H9 (cell line): ENCODE data around the gene ZNF879. TPM values are rescaled to one million over a fixed set of nuclear protein-coding genes. Genes with fewer than 3 reads are reported as not detected.

ENCODE experiments used
- DNase-seq: peaks from one replicate; pipeline ENCODE4 v3.0.0-alpha.2; 2017
- H2AFZ ChIP-seq: one replicate; pipeline ENCODE4 v1.6.1; 2013; ENCODE audit warnings: mild to moderate bottlenecking, low read length, control low read depth, moderate library complexity
- H2AK5ac ChIP-seq: 2 replicates; pipeline ENCODE4 v1.6.1; 2013; ENCODE audit warnings: low read length, control low read depth, mixed read lengths; ENCODE audit not compliant: insufficient read length
- H2BK120ac ChIP-seq: one replicate; pipeline ENCODE4 v1.6.1; 2013; ENCODE audit warnings: low read depth, mild to moderate bottlenecking, low read length, control low read depth, inconsistent platforms; ENCODE audit not compliant: poor library complexity, severe bottlenecking
- H2BK12ac ChIP-seq: 2 replicates; pipeline ENCODE4 v1.6.1; 2013; ENCODE audit warnings: low read length, control low read depth, mixed read lengths, low read depth; ENCODE audit not compliant: insufficient read length
- H2BK15ac ChIP-seq: 2 replicates; pipeline ENCODE4 v1.6.1; 2013; ENCODE audit warnings: low read depth, low read length, control low read depth
- H2BK20ac ChIP-seq: one replicate; pipeline ENCODE4 v1.6.1; 2013; ENCODE audit warnings: low read depth, mild to moderate bottlenecking, low read length, control low read depth, inconsistent platforms; ENCODE audit not compliant: poor library complexity, severe bottlenecking
- H2BK5ac ChIP-seq: 2 replicates; pipeline ENCODE4 v1.6.1; 2013; ENCODE audit warnings: low read length, control low read depth, mixed read lengths; ENCODE audit not compliant: insufficient read length
- H3K14ac ChIP-seq: 2 replicates; pipeline ENCODE4 v1.6.1; 2013; ENCODE audit warnings: low read length, control low read depth; ENCODE audit not compliant: insufficient read depth
- H3K18ac ChIP-seq: 2 replicates; pipeline ENCODE4 v1.6.1; 2013; ENCODE audit warnings: low read depth, mild to moderate bottlenecking, mixed read lengths, low read length, control low read depth; ENCODE audit not compliant: insufficient read length
- H3K23ac ChIP-seq: 2 replicates; pipeline ENCODE4 v1.6.1; 2013; ENCODE audit warnings: low read length, control low read depth, mixed read lengths, low read depth; ENCODE audit not compliant: insufficient read length
- H3K23me2 ChIP-seq: 2 replicates; pipeline ENCODE4 v1.6.1; 2013; ENCODE audit warnings: low read depth, mild to moderate bottlenecking, mixed read lengths, low read length, control low read depth; ENCODE audit not compliant: insufficient read length, poor library complexity, severe bottlenecking
- H3K27ac ChIP-seq: 2 replicates; pipeline ENCODE4 v1.5.1; 2013; ENCODE audit warnings: low read length, control low read depth, mixed read lengths, low read depth; ENCODE audit not compliant: insufficient read length
- H3K27me3 ChIP-seq: 2 replicates; pipeline ENCODE4 v1.6.1; 2013; ENCODE audit warnings: low read length, control low read depth, inconsistent platforms; ENCODE audit not compliant: insufficient read depth
- H3K4ac ChIP-seq: 2 replicates; pipeline ENCODE4 v1.6.1; 2013; ENCODE audit warnings: low read depth, mild to moderate bottlenecking, control low read depth, inconsistent platforms, low read length, moderate library complexity
- H3K4me1 ChIP-seq: 2 replicates; pipeline ENCODE4 v1.6.1; 2013; ENCODE audit warnings: low read length, control low read depth, inconsistent platforms; ENCODE audit not compliant: insufficient read depth
- H3K4me2 ChIP-seq: 2 replicates; pipeline ENCODE4 v1.6.1; 2013; ENCODE audit warnings: low read length, control low read depth, mixed read lengths; ENCODE audit not compliant: insufficient read length, insufficient read depth
- H3K56ac ChIP-seq: 2 replicates; pipeline ENCODE4 v1.6.1; 2013; ENCODE audit warnings: low read depth, mild to moderate bottlenecking, mixed read lengths, low read length, control low read depth; ENCODE audit not compliant: insufficient read length
- H3K79me1 ChIP-seq: 2 replicates; pipeline ENCODE4 v1.6.1; 2013; ENCODE audit warnings: low read depth, mild to moderate bottlenecking, moderate library complexity, low read length, control low read depth, inconsistent platforms; ENCODE audit not compliant: insufficient read depth, poor library complexity, severe bottlenecking
- H3K79me2 ChIP-seq: 2 replicates; pipeline ENCODE4 v1.6.1; 2013; ENCODE audit warnings: low read length, control low read depth, inconsistent platforms; ENCODE audit not compliant: insufficient read depth
- H3K9ac ChIP-seq: 2 replicates; pipeline ENCODE4 v1.6.1; 2013; ENCODE audit warnings: low read length, control low read depth, mixed read lengths; ENCODE audit not compliant: insufficient read length; ENCODE audit errors: extremely low read depth
- H3K9me3 ChIP-seq: one replicate; pipeline ENCODE4 v1.6.1; 2013; ENCODE audit warnings: low read depth, low read length, inconsistent platforms; ENCODE audit not compliant: control insufficient read depth
- H3T11ph ChIP-seq: one replicate; pipeline ENCODE4 v1.6.1; 2013; ENCODE audit warnings: mild to moderate bottlenecking, low read length, control low read depth, inconsistent platforms
- H4K20me1 ChIP-seq: one replicate; pipeline ENCODE4 v1.6.1; 2013; ENCODE audit not compliant: control insufficient read depth, insufficient read length, insufficient read depth
- H4K5ac ChIP-seq: 2 replicates; pipeline ENCODE4 v1.6.1; 2013; ENCODE audit warnings: low read depth, mild to moderate bottlenecking, mixed read lengths, low read length, control low read depth; ENCODE audit not compliant: insufficient read length
- H4K8ac ChIP-seq: replicated peaks from 2 replicates; pipeline ENCODE4 v1.6.1; 2013; ENCODE audit warnings: low read length, control low read depth, mixed read lengths, low read depth; ENCODE audit not compliant: insufficient read length
- H4K91ac ChIP-seq: 2 replicates; pipeline ENCODE4 v1.6.1; 2013; ENCODE audit warnings: low read depth, mild to moderate bottlenecking, moderate library complexity, mixed read lengths, low read length, control low read depth; ENCODE audit not compliant: insufficient read length
- H3K27ac Mint-ChIP-seq, 3 experiments: 2 replicates in 2 of 3; 3 replicates in 1 of 3; pipeline ENCODE4 v1.8.0; 2020 to 2021; ENCODE audit warnings: mixed read lengths in 3 of 3, mild to moderate bottlenecking in 1 of 3, moderate library complexity in 1 of 3
- H3K27me3 Mint-ChIP-seq: 2 replicates; pipeline ENCODE4 v1.8.0; 2021; ENCODE audit warnings: low read depth, mild to moderate bottlenecking, moderate library complexity, mixed read lengths
- H3K36me3 Mint-ChIP-seq, 3 experiments: 2 replicates in 2 of 3; 3 replicates in 1 of 3; pipeline ENCODE4 v1.8.0; 2020 to 2021; ENCODE audit warnings: low read depth in 3 of 3, mixed read lengths in 3 of 3; ENCODE audit not compliant: insufficient read depth in 1 of 3
- H3K4me1 Mint-ChIP-seq, 2 experiments: 2 replicates each; pipeline ENCODE4 v1.8.0; 2020; ENCODE audit warnings: mixed read lengths in 2 of 2
- H3K4me3 Mint-ChIP-seq, 2 experiments: 2 replicates in 1 of 2; 3 replicates in 1 of 2; pipeline ENCODE4 v1.8.0; 2020 to 2021; ENCODE audit warnings: mild to moderate bottlenecking in 2 of 2, mixed read lengths in 2 of 2, moderate library complexity in 1 of 2
- H3K9me3 Mint-ChIP-seq, 2 experiments: 2 replicates in 1 of 2; 3 replicates in 1 of 2; pipeline ENCODE4 v1.8.0; 2020; ENCODE audit warnings: mild to moderate bottlenecking in 2 of 2, mixed read lengths in 2 of 2, moderate library complexity in 1 of 2
- CTCF ChIP-seq: fragments of 200-600 bp; sonication (generic); conservative IDR thresholded peaks from 3 replicates; pipeline ENCODE4 v1.8.0; 2021; ENCODE audit warnings: antibody characterized with exemption, mild to moderate bottlenecking
- WGBS: extraction: QIAGEN DNeasy Blood & Tissue Kit; methylation state at CpG from one replicate; pipeline ENCODE4 v1.1.7; 2013; ENCODE audit warnings: missing lambda C conversion rate, low lambda C conversion rate, mixed read lengths; ENCODE audit not compliant: insufficient read length; ENCODE audit errors: extremely low coverage; 5-methylcytosine and 5-hydroxymethylcytosine counted together
- total RNA-seq: library from RNA; stranded (reverse); gene quantifications from 2 replicates; pipeline ENCODE4 v1.2.1, GENCODE V29; 2021

The ZNF879 gene
- total RNA-seq, 1 experiment from 2014 or later, result 5.4 TPM

GRCh38 chr5:178982941-178983340 lies 40.7 kb upstream of the ZNF879 start:
- Histone ChIP-seq H3K9me3 (peaks cover 85% of the 10 kb centered on the region), H3T11ph (no peak overlapping the region), H3K79me2 (no peaks in the 10 kb centered on the region), H3K4me1 (no peaks in the 10 kb centered on the region), H3K23me2 (no peaks in the 10 kb centered on the region), H3K9ac (no peak overlapping the region), H2BK120ac (no peak overlapping the region), H4K20me1 (no peaks in the 10 kb centered on the region), H2AFZ (no peak overlapping the region), H3K4me2 (no peak overlapping the region), H3K23ac (no peak overlapping the region), H2BK12ac (no peak overlapping the region), H2BK5ac (no peak overlapping the region), H3K18ac (no peak overlapping the region), H3K27me3 (no peaks in the 10 kb centered on the region), H3K27ac (no peak overlapping the region), H2BK20ac (no peak overlapping the region), H2AK5ac (no peak overlapping the region), H4K91ac (no peak overlapping the region), H3K14ac (no peak overlapping the region), H3K79me1 (no peaks in the 10 kb centered on the region), H3K56ac (no peak overlapping the region), H4K8ac (no peak overlapping the region), H4K5ac (no peak overlapping the region), H2BK15ac (no peak overlapping the region), H3K4ac (no peak overlapping the region)
- Mint-ChIP-seq H3K4me1 (no peaks in the 10 kb centered on the region), H3K27me3 (peaks cover 27% of the 10 kb centered on the region), H3K4me3 (no peak overlapping the region), H3K27ac (no peak overlapping the region), H3K9me3 (peaks cover 88 to 97% of the 10 kb centered on the region in 2 experiments), H3K36me3 (peaks cover 17 to 47% (median 21%) of the 10 kb centered on the region in 3 experiments)
- no peak for DNase-seq
- no CpG with 5 or more reads among the region's 17 CpGs for WGBS
- TF ChIP-seq CTCF, result no peak
